GM19239 (cell line): Measurements from ENCODE around the gene TMEM44.

Source experiments
- DNase-seq: peaks from one replicate; pipeline ENCODE4 v3.0.0; 2011; ENCODE audit warnings: low spot score; ENCODE audit not compliant: insufficient read length
- FAIRE-seq: peaks from 2 replicates; lab custom pipeline; 2011; peaks lifted over from hg19 to GRCh38; lab: Jason Lieb, UNC

TMEM44 gene

DNA sequence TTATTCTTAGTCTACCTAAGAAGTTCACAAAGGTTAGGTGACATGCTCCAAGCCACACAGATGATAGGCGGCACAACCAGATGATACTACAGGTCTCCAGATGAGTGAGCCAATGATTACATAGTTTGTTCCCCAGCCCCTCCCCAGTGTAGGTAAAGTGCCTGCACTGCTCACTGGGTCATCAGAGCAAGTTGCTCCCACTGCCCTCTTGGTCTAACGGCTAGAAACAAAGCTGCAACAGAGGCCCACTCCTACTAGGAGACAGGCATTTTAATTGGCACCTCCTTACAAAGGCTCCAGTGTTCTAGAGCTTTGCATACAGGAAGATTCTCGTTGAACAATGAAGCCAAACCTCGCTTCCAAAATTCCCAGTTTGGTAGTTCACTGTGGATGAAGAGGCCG lies 47.3 kb downstream of the TMEM44 start:
- FAIRE-seq (no peak), DNase-seq (no peak)

DNA sequence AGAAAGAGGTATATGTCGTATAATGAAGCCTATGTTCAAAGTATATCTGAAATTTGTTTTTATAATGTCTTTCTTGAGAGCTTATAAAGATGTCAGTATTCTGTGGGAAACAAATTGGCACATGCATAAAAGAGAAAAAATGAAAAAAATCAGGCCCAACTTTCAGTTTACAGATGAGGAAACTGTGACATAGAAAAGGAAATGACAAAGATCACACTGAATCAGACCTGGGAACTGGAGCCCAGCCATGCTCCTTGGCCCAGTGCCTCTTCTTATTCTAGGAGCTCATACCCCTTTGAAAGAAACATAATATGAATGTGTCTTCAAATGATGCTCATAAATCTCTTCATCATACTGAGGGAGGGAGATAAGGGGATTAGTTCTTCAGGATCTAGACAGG lies 48.4 kb downstream of the TMEM44 start:
- FAIRE-seq (peak; percentile 66), DNase-seq (no peak)

GRCh38 chr3:194584320-194584776 lies 48.9 kb downstream of the TMEM44 start:
- DNase-seq (no peak), FAIRE-seq (peak; percentile 76)

GRCh38 chr3:194582196-194582905 lies 50.9 kb downstream of the TMEM44 start:
- FAIRE-seq, result no peak
- DNase-seq, result no peak

DNA sequence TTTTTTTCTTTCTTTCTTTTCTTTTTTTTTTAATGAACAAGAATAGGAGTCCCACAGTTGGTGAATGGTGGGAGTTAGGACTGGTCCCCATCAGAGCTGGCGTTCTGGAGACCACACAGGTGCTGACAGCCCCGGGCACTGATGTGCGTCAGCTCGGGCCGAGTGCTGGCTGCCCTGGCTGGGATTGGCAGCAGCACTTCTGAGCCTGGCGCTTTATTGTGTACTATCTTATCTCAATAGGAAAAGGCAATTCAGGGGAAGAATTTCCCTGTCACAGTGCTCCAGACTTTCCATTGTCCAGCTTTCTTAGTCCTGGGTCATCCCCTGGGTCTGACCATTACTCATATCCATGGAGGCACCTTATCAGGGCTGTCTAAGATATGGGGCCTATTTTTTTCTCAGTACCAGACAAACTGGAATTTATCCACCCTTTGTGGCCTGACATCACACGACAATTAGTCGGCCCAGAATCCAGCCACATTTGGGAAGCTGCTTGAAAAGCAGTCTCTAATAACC lies 54.1 kb downstream of the TMEM44 start:
- FAIRE-seq (no peak), DNase-seq (no peak)

DNA sequence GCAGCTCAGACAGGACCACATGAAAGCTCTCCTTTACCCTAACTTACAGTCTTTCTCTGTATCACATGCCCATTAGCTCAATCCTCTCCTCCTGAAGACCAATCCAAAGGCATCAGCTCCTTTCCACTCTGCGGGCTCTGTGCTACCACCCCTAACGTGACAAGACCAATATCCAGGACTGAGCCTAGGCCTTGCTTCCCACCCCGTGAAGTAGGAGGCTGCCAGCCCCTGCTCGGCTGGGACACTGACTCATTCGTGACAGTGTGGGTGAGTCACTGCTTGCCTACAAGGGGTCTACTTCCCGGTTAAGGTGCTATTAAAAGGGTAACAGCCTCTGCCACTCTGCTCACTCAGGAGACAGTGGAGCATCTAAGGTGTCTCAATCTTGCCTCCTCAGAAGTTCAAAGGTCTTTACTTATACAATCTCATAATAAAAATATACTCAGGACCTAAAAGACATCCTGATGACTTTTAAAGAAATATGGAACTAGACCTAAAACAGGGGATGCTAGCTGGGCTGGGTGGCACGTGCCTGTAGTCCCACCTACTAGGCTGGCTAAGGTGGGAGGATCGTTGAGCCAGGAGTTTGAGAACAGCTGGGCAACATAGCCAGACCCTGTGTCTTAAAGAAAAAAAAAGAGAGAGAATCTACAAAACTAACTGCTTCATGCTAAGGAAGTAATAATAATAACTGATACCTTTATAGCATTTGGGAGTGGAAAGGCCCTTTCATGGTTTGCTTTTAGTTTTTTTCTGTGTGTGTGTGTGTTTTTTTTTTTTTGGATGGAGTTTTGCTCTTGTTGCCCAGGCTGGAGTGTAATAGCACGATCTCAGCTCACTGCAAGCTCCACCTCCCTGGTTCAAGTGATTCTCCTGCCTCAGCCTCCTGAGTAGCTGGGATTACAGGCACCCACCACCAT lies 55.0 kb downstream of the TMEM44 start:
- DNase-seq, result no peak
- no peak for FAIRE-seq

DNA sequence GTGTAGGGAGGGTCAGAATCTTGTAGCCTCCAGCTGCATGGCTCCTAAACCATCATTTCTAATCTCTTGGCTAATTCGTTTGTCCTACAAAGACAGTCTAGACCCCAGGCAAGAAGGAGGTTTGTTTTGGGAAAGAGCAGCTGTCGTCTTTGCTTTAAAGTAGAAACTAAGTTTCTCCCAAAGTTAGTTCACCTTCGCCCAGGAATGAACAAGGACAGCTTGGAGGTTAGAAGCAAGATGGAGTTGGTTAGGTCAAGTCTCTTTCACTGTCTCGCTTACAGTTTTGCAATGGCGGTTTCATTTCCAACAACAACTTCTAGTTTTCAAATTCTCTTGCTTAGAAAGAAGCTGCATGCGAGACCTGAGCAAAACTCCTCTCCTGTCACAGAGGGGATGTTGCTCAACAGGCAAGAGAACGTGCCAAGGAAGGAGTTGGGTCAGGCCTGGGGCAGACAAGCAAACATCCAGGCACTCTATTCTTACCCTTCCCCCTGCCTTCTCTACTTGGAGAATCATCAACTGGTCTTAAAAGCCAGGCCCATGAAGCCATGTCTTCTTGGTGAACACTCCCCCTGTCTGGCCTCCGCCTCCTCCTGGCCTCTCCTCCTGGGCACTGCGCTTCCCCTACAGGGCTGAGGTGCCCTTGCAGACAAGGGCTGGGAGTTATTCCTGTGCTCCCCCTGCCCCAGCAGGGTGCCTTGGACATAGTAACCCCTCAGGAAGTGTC lies 57.6 kb downstream of the TMEM44 start:
- no peak for FAIRE-seq
- DNase-seq, result no peak

- DNase-seq (no peak), FAIRE-seq (no peak)
Observed at GRCh38 chr3:194574639-194575483, 58.4 kb downstream of the TMEM44 start.

DNA sequence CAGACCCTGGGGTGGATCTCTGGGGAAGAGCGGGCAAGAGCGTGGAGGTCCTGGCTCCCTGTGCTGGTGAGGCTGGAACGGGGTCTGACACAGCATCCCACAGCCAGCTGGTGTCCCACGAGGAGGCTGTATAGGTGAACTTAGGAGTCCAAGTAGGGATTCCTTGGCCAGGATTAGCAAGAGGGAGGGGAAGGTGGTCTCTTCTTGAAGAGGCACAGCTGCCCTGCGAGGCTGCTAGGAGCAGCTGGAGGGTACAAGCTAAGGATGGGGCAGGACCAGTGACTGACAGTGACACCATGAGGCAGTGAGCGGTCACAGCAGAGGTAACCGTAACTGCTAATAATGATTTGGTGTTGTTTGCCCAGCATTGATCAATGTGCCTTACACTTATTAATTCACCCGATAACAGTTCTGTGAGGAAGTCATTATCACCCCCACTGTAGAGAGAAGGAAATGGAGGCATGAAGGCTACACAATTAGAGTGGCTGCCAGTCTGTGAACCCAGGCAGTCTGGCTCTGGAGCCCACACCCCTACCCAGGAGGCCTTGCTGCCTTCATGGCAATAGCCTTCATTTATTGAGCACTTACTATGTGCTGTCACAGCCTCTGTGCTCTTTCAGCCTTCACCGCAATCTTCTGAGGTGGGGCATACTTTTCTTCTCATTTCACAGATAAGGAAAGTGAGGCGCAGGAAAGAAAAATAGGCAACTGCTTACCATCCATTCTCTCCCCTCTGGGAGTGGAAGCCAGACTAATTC lies 59.4 kb downstream of the TMEM44 start:
- DNase-seq (peak; percentile 50), FAIRE-seq (no peak)

DNA sequence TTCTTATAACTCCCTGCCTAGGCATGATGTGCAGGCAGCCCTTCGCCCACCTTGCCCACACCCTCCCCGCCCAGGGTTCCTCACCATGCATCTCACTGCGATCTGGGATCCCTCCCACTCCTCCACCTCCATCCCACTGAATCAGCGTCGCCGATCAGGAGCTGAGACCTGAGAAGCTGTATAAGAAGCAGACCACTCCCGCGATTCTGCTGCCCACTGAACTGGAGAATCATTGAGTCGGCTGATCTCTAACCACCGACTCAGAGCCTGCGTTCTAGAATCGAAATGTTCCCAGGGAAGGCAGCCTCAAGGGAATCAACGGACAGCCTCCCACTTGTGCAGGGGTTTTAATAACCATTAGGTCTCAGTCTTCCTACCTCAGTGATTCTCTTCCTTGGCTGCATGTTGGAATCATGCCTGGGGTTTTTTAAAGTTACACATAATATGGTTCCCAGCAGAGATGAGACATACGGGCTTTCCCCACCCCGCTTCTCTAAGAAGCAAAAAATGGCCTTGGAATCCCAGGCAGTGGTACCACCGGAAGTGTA lies 60.2 kb downstream of the TMEM44 start:
- FAIRE-seq (no peak), DNase-seq (no peak)

DNA sequence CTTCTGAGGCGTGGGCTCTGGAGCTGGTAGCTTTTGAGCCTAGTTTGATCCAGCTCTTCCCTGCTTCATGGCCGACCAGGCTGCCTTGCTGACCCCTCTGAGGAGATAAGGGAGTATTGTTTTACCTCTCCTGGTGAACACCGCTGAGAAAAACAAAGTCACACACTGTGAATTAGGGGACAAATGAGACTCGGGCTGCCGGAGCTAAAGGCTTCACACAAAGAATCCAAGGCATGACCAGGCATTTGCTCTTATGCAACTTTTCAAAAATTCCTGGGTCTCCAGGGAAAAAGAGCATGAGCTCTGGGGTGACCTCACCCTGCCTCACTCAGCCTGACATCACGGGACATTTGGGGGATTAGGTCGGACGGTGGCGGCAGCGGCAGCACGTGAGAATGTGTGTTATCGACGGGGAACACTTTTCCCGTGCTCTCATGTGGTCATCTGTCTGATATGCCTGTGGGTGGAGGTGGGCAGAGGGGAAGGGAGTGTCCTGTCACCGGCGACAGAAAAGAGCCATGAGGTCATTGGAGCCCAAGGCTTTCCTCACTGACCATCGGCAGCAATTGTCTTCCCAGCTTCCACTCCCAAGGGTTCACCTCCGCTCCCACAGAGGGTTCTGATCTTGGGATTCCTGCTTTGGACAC lies 61.0 kb downstream of the TMEM44 start:
- DNase-seq, result no peak
- FAIRE-seq, result no peak

- DNase-seq, result no peak
- FAIRE-seq, result no peak
Observed at GRCh38 chr3:194571491-194572142, 61.6 kb downstream of the TMEM44 start.

DNA sequence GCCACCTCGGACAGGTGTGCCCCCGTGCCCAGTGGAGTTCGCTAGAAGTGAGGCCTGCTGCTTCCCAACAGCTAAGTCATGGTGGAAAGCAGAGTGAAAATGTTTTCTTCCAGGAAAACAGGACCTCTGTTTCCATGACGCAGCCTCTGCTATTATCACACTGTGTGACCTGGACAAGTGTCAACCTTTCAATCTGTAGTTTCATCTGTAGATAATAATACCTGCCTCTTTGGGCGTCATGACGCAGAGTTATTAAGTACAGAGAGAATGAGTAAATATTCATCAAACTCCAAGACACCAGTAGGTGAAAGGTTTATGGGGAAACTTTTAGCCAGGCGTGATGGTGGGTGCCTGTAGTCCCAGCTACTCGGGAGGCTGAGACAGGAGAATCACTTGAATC lies 62.3 kb downstream of the TMEM44 start:
- DNase-seq (no peak), FAIRE-seq (no peak)

DNA sequence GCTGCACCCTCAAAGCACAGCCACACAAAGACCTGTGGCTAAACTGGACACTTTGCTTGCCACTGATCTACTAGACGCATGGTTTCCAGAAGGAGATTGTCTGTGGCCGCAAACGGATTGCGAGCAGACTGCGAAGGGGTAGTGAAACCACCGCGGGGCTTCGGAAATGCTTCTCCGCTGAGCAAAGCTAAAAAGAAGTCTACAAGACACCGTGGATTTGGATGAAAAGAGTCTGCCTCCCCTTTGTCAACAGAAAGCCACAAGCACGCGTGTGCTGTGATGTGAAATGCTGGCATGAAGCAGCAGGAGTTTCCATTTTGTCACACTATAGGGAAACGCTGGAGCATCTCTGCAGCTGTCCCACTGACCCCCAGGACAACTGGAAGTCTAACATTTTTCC lies 63.0 kb downstream of the TMEM44 start:
- FAIRE-seq (no peak), DNase-seq (no peak)

GRCh38 chr3:194569252-194569651 lies 64.0 kb downstream of the TMEM44 start:
- no peak for FAIRE-seq
- DNase-seq, result no peak

DNA sequence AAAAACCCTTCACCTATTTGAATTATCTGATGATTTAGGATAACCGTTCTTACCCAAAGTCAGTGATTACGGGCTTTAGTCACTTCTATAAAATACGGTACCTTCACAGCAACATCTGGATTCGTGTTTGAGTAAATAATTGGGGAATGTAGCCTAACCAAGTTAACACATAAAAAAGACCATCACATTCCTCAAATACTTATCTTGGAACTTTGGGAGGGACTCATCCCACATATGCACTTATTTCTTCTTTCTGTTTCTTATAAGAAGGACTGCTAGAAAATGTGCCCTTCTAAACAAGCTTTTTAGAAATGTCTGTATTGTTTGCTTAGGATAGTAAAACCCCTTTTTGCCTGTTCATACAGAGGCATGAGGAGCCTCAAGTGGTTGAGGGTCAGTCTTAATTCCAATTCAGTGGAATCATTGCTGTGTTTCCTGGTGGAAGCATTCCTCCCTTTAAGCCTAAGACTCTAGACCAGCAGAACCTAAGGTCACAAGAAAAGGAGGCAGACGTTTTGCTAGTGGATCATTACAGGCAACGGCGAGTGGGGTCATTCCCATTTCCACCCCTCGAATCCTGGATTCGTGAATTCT lies 67.5 kb downstream of the TMEM44 start:
- FAIRE-seq (no peak), DNase-seq (no peak)

DNA sequence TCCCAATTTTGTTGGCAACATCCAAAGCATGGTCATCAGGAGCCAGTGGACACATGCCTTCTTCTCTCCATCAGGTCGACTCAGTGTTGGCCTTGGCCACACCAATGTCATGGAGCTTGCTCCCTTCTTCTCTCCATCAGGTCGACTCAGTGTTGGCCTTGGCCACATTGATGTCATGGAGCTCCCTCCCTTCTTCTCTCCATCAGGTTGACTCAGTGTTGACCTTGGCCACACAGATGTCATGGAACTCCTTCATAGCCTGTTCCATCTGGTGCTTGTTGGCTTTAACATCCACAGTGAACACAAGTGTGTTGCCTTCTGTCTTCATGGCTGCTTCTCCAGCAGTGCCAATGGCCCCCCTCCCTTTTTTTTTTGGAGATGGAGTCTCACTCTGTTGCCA lies 70.2 kb downstream of the TMEM44 start:
- DNase-seq, result no peak
- no peak for FAIRE-seq
